Keratinocyte (primary cell): ENCODE measurements around the gene VAMP5.

Experiments
- CTCF ChIP-seq, 3 experiments: IDR thresholded peaks in 1 of 3; conservative IDR thresholded peaks in 1 of 3; optimal IDR thresholded peaks in 1 of 3; 2 replicates in 2 of 3; 3 replicates in 1 of 3; pipeline versions ENCODE3 to v1.5.1; 2011; ENCODE audit warnings: low read length in 3 of 3, mild to moderate bottlenecking in 3 of 3, moderate library complexity in 2 of 3, control low read depth in 1 of 3, inconsistent platforms in 1 of 3; ENCODE audit not compliant: insufficient read depth in 2 of 3; ENCODE audit errors: extremely low read depth in 1 of 3
- EZH2 ChIP-seq: IDR thresholded peaks from one replicate; pipeline ENCODE4 v1.6.1; 2012; ENCODE audit warnings: inconsistent platforms, mild to moderate bottlenecking, low read length, moderate library complexity

GRCh38 chr2:85560812-85561279, 23.4 kb upstream of the VAMP5 start:
- TF ChIP-seq CTCF (optimal IDR thresholded peaks at IDR 0.05 in 1 of 3, IDR thresholded peaks at IDR 0.05 in 1 of 3, conservative IDR thresholded peaks at IDR 0.05 in 1 of 3; ENCODE audit: extremely low read depth in 1 of 3, insufficient read depth in 2 of 3, low read length in 3 of 3), result no peak
- TF ChIP-seq EZH2, result no peak
